ENCODE results near the gene PSMB7. TPM values are rescaled to one million over a fixed set of nuclear protein-coding genes. Genes with fewer than 3 reads are reported as not detected.

The PSMB7 gene
- total RNA-seq, 1 experiment from 2014 or later = 380 TPM

DNA sequence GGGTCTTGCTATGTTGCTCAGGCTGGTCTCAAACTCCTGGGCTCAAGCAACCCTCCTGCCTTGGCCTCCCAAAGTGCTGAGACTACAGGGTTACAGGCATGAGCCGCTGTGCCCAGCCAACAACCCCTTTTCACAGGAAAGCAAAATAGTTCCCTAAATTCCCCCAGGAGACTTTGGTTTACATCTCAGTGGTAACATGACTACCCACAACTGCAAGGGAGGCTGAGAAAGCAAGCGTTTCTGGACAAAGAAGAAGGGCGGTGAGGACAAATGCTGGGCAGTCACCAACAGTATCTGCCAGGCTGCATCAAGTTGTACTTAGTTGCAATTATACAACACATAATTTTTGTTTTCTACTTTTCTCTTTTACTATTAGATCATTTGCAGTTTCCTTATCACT lies 27.6 kb upstream of the PSMB7 start:
- no peak overlapping the region for H3K27ac ChIP-seq (ENCODE audit: low read depth, low read length, poor library complexity, severe bottlenecking)
- BruUV-seq (replicated peaks) = no TSS peak
- H3K27me3 ChIP-seq (replicated peaks; ENCODE audit: insufficient read depth, low read depth, low read length, poor library complexity) = no peaks in the 10 kb centered on the region
- H3K9me3 ChIP-seq (ENCODE audit: low read depth, low read length, poor library complexity, severe bottlenecking) = no peaks in the 10 kb centered on the region
- no peaks in the 10 kb centered on the region for H3K4me1 ChIP-seq (ENCODE audit: insufficient read depth, low read length, poor library complexity, severe bottlenecking)
- intact Hi-C loops (cut with micrococcal nuclease; ENCODE audit: unreplicated experiment) = no loop called here
- CTCF ChIA-PET = no interaction called here
- POLR2A ChIA-PET (ENCODE audit: low non-redundant PET) = no interaction called here
- TF ChIP-seq CTCF (conservative IDR thresholded peaks at IDR 0.05; ENCODE audit: low read depth, low read length) = no peak
- TF ChIP-seq EZH2 (IDR thresholded peaks at IDR 0.05; ENCODE audit: borderline replicate concordance, low read depth, low read length, poor library complexity, severe bottlenecking) = no peak
- no peaks in the 10 kb centered on the region for H3K36me3 ChIP-seq (ENCODE audit: insufficient read depth, low read length, poor library complexity, severe bottlenecking)
- no peak overlapping the region for H3K4me3 ChIP-seq (ENCODE audit: low read depth, low read length, poor library complexity, severe bottlenecking)
- DNase-seq (ENCODE audit: low spot score) = no peak

GRCh38 chr9:124442379-124442778 lies 27.1 kb upstream of the PSMB7 start:
- Histone ChIP-seq H3K27ac (ENCODE audit: low read depth, low read length, poor library complexity, severe bottlenecking) (no peak overlapping the region), H3K36me3 (ENCODE audit: insufficient read depth, low read length, poor library complexity, severe bottlenecking) (no peaks in the 10 kb centered on the region), H3K4me3 (ENCODE audit: low read depth, low read length, poor library complexity, severe bottlenecking) (no peak overlapping the region), H3K4me1 (ENCODE audit: insufficient read depth, low read length, poor library complexity, severe bottlenecking) (no peaks in the 10 kb centered on the region), H3K9me3 (ENCODE audit: low read depth, low read length, poor library complexity, severe bottlenecking) (no peaks in the 10 kb centered on the region), H3K27me3 (replicated peaks; ENCODE audit: insufficient read depth, low read depth, low read length, poor library complexity) (no peaks in the 10 kb centered on the region)
- intact Hi-C loops (cut with micrococcal nuclease; ENCODE audit: unreplicated experiment) = no loop called here
- ChIA-PET CTCF (no interaction called here), POLR2A (ENCODE audit: low non-redundant PET) (no interaction called here)
- BruUV-seq (replicated peaks) = no TSS peak
- DNase-seq (ENCODE audit: low spot score) = no peak
- TF ChIP-seq EZH2 (IDR thresholded peaks at IDR 0.05; ENCODE audit: borderline replicate concordance, low read depth, low read length, poor library complexity, severe bottlenecking) (no peak), CTCF (conservative IDR thresholded peaks at IDR 0.05; ENCODE audit: low read depth, low read length) (no peak)

DNA sequence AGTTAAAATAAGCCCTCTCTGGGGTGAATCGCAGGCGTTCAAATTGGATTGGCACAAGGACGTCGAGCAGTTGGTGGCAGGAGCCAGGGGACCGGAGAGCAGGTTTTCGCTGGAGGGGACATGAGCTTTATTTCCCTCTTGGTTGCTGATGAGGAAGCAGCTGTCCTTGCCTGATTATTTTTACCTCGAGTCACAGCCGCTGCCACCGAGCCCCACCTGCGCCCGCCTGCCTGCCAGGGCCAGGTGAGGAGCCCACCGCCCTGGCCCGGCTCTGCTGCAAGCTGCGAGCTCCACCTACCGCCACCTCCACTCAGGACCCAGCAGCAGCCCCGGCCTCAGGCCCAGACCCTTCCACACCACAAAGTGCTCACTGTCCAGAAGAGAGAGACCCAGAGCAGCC lies 26.0 kb upstream of the PSMB7 start:
- Histone ChIP-seq H3K9me3 (ENCODE audit: low read depth, low read length, poor library complexity, severe bottlenecking) (no peaks in the 10 kb centered on the region), H3K27ac (ENCODE audit: low read depth, low read length, poor library complexity, severe bottlenecking) (no peak overlapping the region), H3K4me1 (ENCODE audit: insufficient read depth, low read length, poor library complexity, severe bottlenecking) (no peaks in the 10 kb centered on the region), H3K36me3 (ENCODE audit: insufficient read depth, low read length, poor library complexity, severe bottlenecking) (no peaks in the 10 kb centered on the region), H3K4me3 (ENCODE audit: low read depth, low read length, poor library complexity, severe bottlenecking) (no peak overlapping the region), H3K27me3 (replicated peaks; ENCODE audit: insufficient read depth, low read depth, low read length, poor library complexity) (no peaks in the 10 kb centered on the region)
- TF ChIP-seq CTCF (conservative IDR thresholded peaks at IDR 0.05; ENCODE audit: low read depth, low read length) = no peak
- no peak for TF ChIP-seq EZH2 (IDR thresholded peaks at IDR 0.05; ENCODE audit: borderline replicate concordance, low read depth, low read length, poor library complexity, severe bottlenecking)
- no peak for DNase-seq (ENCODE audit: low spot score)
- ChIA-PET CTCF (no interaction called here), POLR2A (ENCODE audit: low non-redundant PET) (no interaction called here)
- intact Hi-C loops (cut with micrococcal nuclease; ENCODE audit: unreplicated experiment) = no loop called here
- BruUV-seq (replicated peaks) = no TSS peak
